Panc1 (cell line): ENCODE measurements around the gene GJA1. TPM values are rescaled to one million over a fixed set of nuclear protein-coding genes. Genes with fewer than 3 reads are reported as not detected.

ENCODE experiments used
- ATAC-seq: fragments of 200-7000 bp; cut with Tn5 transposase; 2 replicates; pipeline ENCODE4 v1.9.1; 2020; ENCODE audit warnings: mild to moderate bottlenecking, moderate library complexity
- BruUV-seq: library from RNA; stranded (reverse); fragments of 400-500 nt; replicated peaks from 2 replicates; lab custom pipeline; 2021; lab: Mats Ljungman, UMichigan
- CTCF ChIA-PET: fragments of 300-600 bp; sonication (Branson Sonifier 250); formaldehyde crosslinking; loops from one replicate; lab custom pipeline; 2022; ENCODE audit warnings: antibody characterized with exemption; lab: Charles Lee
- POLR2A ChIA-PET: fragments of 300-600 bp; sonication (Branson Sonifier 250); formaldehyde crosslinking; loops from one replicate; lab custom pipeline; 2022; ENCODE audit warnings: antibody characterized with exemption; lab: Charles Lee
- DNase-seq: peaks from one replicate; pipeline ENCODE4 v3.0.0-alpha.2; 2010; ENCODE audit warnings: low read depth, low spot score
- H3K27ac ChIP-seq: 2 replicates; pipeline ENCODE4 v1.5.1; 2011; ENCODE audit warnings: mild to moderate bottlenecking, low read length, inconsistent platforms
- H3K27me3 ChIP-seq: fragments of 200-500 bp; sonication (Bioruptor generic); 2 replicates; pipeline ENCODE4 v1.6.0; 2014; ENCODE audit warnings: low read length, inconsistent platforms; ENCODE audit not compliant: control insufficient read depth, insufficient read depth
- H3K36me3 ChIP-seq: fragments of 200-500 bp; sonication (Bioruptor generic); 2 replicates; pipeline ENCODE4 v1.5.1; 2014; ENCODE audit warnings: inconsistent platforms, mild to moderate bottlenecking, low read length, moderate library complexity; ENCODE audit not compliant: control insufficient read depth, insufficient read depth
- H3K4me1 ChIP-seq: 2 replicates; pipeline ENCODE4 v1.5.1; 2011; ENCODE audit warnings: inconsistent platforms, mild to moderate bottlenecking, low read length, moderate library complexity; ENCODE audit not compliant: control insufficient read depth, insufficient read depth
- H3K4me3 ChIP-seq, 2 experiments: 2 replicates each; pipeline ENCODE4 v1.5.1; 2011 to 2012; ENCODE audit warnings: low read depth in 2 of 2, low read length in 2 of 2, mild to moderate bottlenecking in 2 of 2, inconsistent platforms in 1 of 2, moderate library complexity in 1 of 2
- H3K9me3 ChIP-seq: fragments of 200-500 bp; sonication (Bioruptor generic); 2 replicates; pipeline ENCODE4 v1.5.1; 2014; ENCODE audit warnings: low read depth, mild to moderate bottlenecking, inconsistent platforms, low read length, moderate library complexity; ENCODE audit not compliant: control insufficient read depth, insufficient read depth
- CTCF ChIP-seq: fragments of 450-650 bp; IDR thresholded peaks from 2 replicates; pipeline ENCODE4 v1.5.1; 2017; ENCODE audit warnings: mild to moderate bottlenecking
- POLR2AphosphoS5 ChIP-seq: IDR thresholded peaks from 2 replicates; pipeline ENCODE4 v1.6.1; 2012; ENCODE audit warnings: mild to moderate bottlenecking, low read depth, low read length, moderate library complexity
- REST ChIP-seq, 2 experiments: IDR thresholded peaks; 2 replicates each; pipeline ENCODE4 v1.6.1; 2011 to 2012; ENCODE audit warnings: low read depth in 2 of 2, control low read depth in 1 of 2, low read length in 1 of 2, mild to moderate bottlenecking in 1 of 2, moderate library complexity in 1 of 2; ENCODE audit not compliant: insufficient read depth in 1 of 2
- SIN3A ChIP-seq: IDR thresholded peaks from 2 replicates; pipeline ENCODE4 v1.6.1; 2012; ENCODE audit warnings: low read depth, mild to moderate bottlenecking, low read length, moderate library complexity, borderline replicate concordance; ENCODE audit not compliant: insufficient read depth
- TCF7L2 ChIP-seq: IDR thresholded peaks from 2 replicates; pipeline ENCODE4 v1.6.1; 2011; ENCODE audit warnings: mild to moderate bottlenecking, low read depth, low read length, inconsistent platforms
- in situ Hi-C: cut with HindIII; loops from 2 replicates; pipeline ENCODE4 v1.10.0; 2016; ENCODE audit warnings: low sequenced_read_pairs, low pct_unique_long_range_greater_than_20kb
- intact Hi-C: fragments of 100-400 bp; cut with micrococcal nuclease; formaldehyde crosslinking; loops from one replicate; pipeline ENCODE4 v1.10.0; 2022; ENCODE audit not compliant: unreplicated experiment
- total RNA-seq: library from RNA; stranded (reverse); gene quantifications from one replicate; pipeline ENCODE4 v1.2.1, GENCODE V29; 2021; ENCODE audit not compliant: unreplicated experiment

GJA1 gene
- total RNA-seq, 1 experiment from 2014 or later = 3.8 TPM

- H3K27me3 ChIP-seq = no peaks in the 10 kb centered on the region
- H3K4me1 ChIP-seq = no peaks in the 10 kb centered on the region
- intact Hi-C loops = no loop called here
- no TSS peak for BruUV-seq
- ChIA-PET POLR2A (interaction anchor here (0.7 kb wide), 1 partner anchor 8 kb away, joined by 14 read pairs; no protein-coding TSS in a partner anchor), CTCF (interaction anchor here (0.7 kb wide), 1 partner anchor 62 kb away, joined by 3 read pairs; no protein-coding TSS in a partner anchor)
- TF ChIP-seq TCF7L2 (no peak), SIN3A (no peak), POLR2AphosphoS5 (no peak), REST (IDR thresholded peaks at IDR 0.05; ENCODE audit: insufficient read depth in 1 of 2, low read depth in 2 of 2, low read length in 1 of 2) (no peak), CTCF (no peak)
- no peak for DNase-seq
- no peak overlapping the region for H3K27ac ChIP-seq
- no peak for ATAC-seq
- H3K36me3 ChIP-seq = no peaks in the 10 kb centered on the region
- H3K9me3 ChIP-seq = no peaks in the 10 kb centered on the region
- H3K4me3 ChIP-seq = no peak overlapping the region
- in situ Hi-C loops = no loop called here
Measured at GRCh38 chr6:121498481-121499276, 63.2 kb downstream of the GJA1 start.

Other genes starting within 250 kb of the GJA1 start
- gene TBC1D32, start 101.2 kb upstream of the GJA1 start, total RNA-seq = 15.8 TPM